OCI-M1 (cell line): ENCODE measurements around the gene PRSS2.

Experiments used
- DNase-seq: peaks from one replicate; lab custom pipeline; 2025; lab: John Stamatoyannopoulos, UW

The PRSS2 gene

DNA sequence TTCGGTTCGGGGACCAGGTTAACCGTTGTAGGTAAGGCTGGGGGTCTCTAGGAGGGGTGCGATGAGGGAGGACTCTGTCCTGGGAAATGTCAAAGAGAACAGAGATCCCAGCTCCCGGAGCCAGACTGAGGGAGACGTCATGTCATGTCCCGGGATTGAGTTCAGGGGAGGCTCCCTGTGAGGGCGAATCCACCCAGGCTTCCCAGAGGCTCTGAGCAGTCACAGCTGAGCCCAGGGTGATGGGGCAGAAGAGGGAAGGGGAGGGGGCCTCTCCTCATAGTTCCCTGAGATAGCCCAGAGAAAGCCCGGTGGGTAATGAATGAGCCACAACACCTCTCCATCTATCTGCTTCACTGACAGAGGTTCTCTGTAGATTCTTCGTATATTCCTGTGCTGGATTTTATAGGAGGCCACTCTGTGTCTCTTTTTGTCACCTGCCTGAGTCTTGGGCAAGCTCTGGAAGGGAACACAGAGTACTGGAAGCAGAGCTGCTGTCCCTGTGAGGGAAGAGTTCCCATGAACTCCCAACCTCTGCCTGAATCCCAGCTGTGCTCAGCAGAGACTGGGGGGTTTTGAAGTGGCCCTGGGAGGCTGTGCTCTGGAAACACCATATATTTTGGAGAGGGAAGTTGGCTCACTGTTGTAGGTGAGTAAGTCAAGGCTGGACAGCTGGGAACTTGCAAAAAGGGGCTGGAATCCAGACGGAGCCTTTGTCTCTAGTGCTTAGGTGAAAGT lies 16.4 kb downstream of the PRSS2 start:
- no peak for DNase-seq

- no peak for DNase-seq
Measured at GRCh38 chr7:142787783-142788182, 17.0 kb downstream of the PRSS2 start.

DNA sequence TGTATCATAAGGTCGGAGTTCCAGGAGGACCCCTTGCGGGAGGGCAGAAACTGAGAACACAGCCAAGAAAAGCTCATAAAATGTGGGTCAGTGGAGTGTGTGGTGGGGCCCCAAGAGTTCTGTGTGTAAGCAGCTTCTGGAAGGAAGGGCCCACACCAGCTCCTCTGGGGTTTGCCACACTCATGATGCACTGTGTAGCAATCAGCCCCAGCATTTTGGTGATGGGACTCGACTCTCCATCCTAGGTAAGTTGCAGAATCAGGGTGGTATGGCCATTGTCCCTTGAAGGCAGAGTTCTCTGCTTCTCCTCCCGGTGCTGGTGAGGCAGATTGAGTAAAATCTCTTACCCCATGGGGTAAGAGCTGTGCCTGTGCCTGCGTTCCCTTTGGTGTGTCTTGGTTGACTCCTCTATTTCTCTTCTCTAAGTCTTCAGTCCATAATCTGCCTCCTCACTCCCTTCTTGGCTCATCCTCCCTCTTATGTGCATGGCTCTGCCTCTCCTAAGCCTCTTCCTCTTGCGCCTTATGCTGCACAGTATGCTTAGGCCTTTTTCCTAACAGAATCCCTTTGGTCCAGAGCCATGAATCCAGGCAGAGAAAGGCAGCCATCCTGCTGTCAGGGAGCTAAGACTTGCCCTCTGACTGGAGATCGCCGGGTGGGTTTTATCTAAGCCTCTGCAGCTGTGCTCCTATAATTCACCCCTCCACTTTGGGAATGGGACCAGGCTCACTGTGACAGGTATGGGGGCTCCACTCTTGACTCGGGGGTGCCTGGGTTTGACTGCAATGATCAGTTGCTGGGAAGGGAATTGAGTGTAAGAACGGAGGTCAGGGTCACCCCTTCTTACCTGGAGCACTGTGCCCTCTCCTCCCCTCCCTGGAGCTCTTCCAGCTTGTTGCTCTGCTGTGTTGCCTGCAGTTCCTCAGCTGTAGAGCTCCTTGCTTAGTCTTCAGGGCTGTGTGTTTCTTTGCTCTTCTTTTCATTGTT lies 17.8 kb downstream of the PRSS2 start:
- DNase-seq, result no peak

DNA sequence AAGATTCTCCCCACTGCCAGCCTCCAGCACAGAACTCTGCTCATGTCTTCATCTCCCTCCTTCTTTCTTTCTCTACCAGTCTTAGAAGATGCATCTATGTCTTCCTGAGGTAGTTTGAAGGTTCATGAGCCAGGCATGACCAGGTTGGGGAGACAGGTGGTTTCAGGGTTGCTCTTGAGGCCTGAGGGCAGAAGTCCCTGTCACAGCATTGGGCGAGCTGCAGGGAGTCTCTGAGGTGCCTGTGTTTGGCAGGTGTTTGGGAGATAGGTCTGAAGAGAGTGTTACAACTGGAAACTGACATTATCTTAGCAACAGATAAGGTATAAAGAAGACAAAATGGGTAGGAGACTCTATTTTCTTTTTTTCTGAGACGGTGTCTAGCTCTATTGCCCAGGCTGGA lies 18.7 kb downstream of the PRSS2 start:
- no peak for DNase-seq

- DNase-seq, result no peak
Measured at GRCh38 chr7:142790056-142790455, 19.3 kb downstream of the PRSS2 start.

- DNase-seq, result peak; percentile 1
Measured at GRCh38 chr7:142790555-142790954, 19.8 kb downstream of the PRSS2 start.

GRCh38 chr7:142791502-142791901 lies 20.7 kb downstream of the PRSS2 start:
- DNase-seq, result no peak

- DNase-seq, result no peak
Measured at GRCh38 chr7:142792129-142792528, 21.4 kb downstream of the PRSS2 start.

GRCh38 chr7:142792593-142792992 lies 21.8 kb downstream of the PRSS2 start:
- DNase-seq, result no peak

- no peak for DNase-seq
Measured at GRCh38 chr7:142793156-142793555, 22.4 kb downstream of the PRSS2 start.

- DNase-seq, result no peak
Measured at GRCh38 chr7:142795339-142795863, 24.6 kb downstream of the PRSS2 start.

DNA sequence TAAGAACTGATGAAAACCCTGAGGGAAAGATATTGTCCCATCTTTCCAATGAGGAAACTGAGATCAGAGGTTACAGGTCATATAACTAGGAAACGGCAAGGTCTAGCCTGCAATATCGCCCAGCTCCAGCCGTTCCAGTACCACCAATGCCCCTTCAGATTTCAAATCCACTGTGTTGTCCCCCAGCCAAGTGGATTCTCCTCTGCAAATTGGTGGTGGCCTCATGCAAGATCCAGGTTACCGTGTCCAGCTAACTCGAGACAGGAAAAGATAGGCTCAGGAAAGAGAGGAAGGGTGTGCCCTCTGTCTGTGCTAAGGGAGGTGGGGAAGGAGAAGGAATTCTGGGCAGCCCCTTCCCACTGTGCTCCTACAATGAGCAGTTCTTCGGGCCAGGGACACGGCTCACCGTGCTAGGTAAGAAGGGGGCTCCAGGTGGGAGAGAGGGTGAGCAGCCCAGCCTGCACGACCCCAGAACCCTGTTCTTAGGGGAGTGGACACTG lies 25.3 kb downstream of the PRSS2 start:
- no peak for DNase-seq

- no peak for DNase-seq
Measured at GRCh38 chr7:142796501-142797390, 26.0 kb downstream of the PRSS2 start.

DNA sequence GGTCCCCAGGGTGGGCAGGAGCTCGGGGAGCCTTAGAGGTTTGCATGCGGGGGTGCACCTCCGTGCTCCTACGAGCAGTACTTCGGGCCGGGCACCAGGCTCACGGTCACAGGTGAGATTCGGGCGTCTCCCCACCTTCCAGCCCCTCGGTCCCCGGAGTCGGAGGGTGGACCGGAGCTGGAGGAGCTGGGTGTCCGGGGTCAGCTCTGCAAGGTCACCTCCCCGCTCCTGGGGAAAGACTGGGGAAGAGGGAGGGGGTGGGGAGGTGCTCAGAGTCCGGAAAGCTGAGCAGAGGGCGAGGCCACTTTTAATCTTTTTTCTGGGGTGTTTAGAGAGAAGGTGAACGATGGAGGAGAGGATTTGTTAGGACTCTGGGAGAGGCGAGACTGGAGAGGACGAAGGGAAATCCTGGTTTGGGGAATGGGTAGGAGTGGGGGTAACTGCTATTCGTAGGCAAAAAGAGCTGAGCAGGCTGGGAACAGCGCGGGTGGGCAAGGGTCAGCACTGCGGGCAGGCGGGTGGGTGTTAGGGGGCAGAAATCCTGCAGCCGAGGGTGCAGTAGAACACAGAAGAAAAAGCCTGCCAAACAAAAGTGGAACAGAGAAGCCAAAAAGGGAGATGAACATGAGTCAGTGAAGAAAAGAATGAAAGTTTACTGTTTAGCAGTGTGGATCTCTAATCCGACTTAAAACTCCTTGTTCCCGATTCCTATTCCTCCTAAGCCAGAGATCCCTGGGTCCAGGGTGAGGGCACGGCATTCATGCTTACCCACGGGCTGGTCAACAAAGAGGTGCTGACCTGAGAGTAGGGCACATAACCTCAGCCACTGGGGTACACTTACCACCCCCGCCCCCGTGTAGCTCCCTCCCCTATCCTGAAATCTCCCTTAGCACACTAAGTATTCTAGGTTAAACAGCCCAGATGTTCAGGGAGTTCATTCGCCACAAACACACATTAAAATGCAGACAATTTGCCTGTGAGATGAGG lies 26.9 kb downstream of the PRSS2 start:
- DNase-seq, result no peak

- DNase-seq, result no peak
Measured at GRCh38 chr7:142798451-142799436, 28.0 kb downstream of the PRSS2 start.

GRCh38 chr7:142799437-142799835 lies 28.7 kb downstream of the PRSS2 start:
- DNase-seq, result no peak

DNA sequence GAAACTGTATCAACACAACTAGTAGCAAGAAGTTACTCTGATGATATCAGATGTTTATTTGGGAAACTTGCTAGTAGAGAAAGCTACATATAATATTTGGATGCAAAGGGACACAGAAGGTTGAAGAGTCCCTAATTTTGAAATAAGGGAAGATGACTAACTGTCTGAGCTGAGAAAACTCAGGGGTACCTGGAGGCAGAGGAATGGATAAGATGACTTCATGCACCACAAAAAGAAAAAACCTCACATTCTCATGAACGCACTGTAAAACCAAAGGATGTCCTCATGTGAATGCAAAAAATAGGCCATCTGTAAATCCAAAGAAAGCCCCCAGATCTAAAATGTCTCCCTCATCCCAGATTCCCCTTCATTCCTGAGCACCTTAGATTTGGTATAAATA lies 29.3 kb downstream of the PRSS2 start:
- DNase-seq, result no peak

- DNase-seq, result no peak
Measured at GRCh38 chr7:142800699-142801260, 30.0 kb downstream of the PRSS2 start.
